ENCODE results near the gene MSMO1.

The MSMO1 gene

GRCh38 chr4:165381821-165382373 is 54.4 kb downstream of the MSMO1 start:
- TF ChIP-seq FOXM1 (IDR thresholded peaks at IDR 0.05; ENCODE audit: borderline replicate concordance, low read depth) (no peak), RAD21 (IDR thresholded peaks at IDR 0.05; ENCODE audit: low read depth) (no peak), TAF1 (IDR thresholded peaks at IDR 0.05; ENCODE audit: low read depth) (no peak), CREB1 (IDR thresholded peaks at IDR 0.05; ENCODE audit: low read depth) (no peak), EGR1 (IDR thresholded peaks at IDR 0.05) (no peak), ZBTB7A (IDR thresholded peaks at IDR 0.05; ENCODE audit: low read depth) (no peak), EP300 (IDR thresholded peaks at IDR 0.05; ENCODE audit: borderline replicate concordance) (no peak), YY1 (IDR thresholded peaks at IDR 0.05; ENCODE audit: low read depth) (no peak), TEAD4 (IDR thresholded peaks at IDR 0.05) (no peak), NFIC (IDR thresholded peaks at IDR 0.05) (no peak), CEBPB (IDR thresholded peaks at IDR 0.05) (no peak), TCF12 (IDR thresholded peaks at IDR 0.05; ENCODE audit: low read depth) (no peak)
- TF ChIP-seq, protein P1, sequence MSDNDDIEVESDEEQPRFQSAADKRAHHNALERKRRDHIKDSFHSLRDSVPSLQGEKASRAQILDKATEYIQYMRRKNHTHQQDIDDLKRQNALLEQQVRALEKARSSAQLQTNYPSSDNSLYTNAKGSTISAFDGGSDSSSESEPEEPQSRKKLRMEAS (IDR thresholded peaks at IDR 0.05) = no peak
- TF ChIP-seq, protein P2, sequence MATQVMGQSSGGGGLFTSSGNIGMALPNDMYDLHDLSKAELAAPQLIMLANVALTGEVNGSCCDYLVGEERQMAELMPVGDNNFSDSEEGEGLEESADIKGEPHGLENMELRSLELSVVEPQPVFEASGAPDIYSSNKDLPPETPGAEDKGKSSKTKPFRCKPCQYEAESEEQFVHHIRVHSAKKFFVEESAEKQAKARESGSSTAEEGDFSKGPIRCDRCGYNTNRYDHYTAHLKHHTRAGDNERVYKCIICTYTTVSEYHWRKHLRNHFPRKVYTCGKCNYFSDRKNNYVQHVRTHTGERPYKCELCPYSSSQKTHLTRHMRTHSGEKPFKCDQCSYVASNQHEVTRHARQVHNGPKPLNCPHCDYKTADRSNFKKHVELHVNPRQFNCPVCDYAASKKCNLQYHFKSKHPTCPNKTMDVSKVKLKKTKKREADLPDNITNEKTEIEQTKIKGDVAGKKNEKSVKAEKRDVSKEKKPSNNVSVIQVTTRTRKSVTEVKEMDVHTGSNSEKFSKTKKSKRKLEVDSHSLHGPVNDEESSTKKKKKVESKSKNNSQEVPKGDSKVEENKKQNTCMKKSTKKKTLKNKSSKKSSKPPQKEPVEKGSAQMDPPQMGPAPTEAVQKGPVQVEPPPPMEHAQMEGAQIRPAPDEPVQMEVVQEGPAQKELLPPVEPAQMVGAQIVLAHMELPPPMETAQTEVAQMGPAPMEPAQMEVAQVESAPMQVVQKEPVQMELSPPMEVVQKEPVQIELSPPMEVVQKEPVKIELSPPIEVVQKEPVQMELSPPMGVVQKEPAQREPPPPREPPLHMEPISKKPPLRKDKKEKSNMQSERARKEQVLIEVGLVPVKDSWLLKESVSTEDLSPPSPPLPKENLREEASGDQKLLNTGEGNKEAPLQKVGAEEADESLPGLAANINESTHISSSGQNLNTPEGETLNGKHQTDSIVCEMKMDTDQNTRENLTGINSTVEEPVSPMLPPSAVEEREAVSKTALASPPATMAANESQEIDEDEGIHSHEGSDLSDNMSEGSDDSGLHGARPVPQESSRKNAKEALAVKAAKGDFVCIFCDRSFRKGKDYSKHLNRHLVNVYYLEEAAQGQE (IDR thresholded peaks at IDR 0.05; ENCODE audit: low read depth) = no peak
- TF ChIP-seq, protein P3, sequence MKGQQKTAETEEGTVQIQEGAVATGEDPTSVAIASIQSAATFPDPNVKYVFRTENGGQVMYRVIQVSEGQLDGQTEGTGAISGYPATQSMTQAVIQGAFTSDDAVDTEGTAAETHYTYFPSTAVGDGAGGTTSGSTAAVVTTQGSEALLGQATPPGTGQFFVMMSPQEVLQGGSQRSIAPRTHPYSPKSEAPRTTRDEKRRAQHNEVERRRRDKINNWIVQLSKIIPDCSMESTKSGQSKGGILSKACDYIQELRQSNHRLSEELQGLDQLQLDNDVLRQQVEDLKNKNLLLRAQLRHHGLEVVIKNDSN (IDR thresholded peaks at IDR 0.05) = no peak

- TF ChIP-seq CEBPB (IDR thresholded peaks at IDR 0.05) (no peak), TAF1 (IDR thresholded peaks at IDR 0.05; ENCODE audit: low read depth) (no peak), TCF12 (IDR thresholded peaks at IDR 0.05; ENCODE audit: low read depth) (no peak), RAD21 (IDR thresholded peaks at IDR 0.05; ENCODE audit: low read depth) (no peak), FOXM1 (IDR thresholded peaks at IDR 0.05; ENCODE audit: borderline replicate concordance, low read depth) (no peak), CREB1 (IDR thresholded peaks at IDR 0.05; ENCODE audit: low read depth) (no peak), ZBTB7A (IDR thresholded peaks at IDR 0.05; ENCODE audit: low read depth) (no peak), EP300 (IDR thresholded peaks at IDR 0.05; ENCODE audit: borderline replicate concordance) (no peak), NFIC (IDR thresholded peaks at IDR 0.05) (no peak), YY1 (IDR thresholded peaks at IDR 0.05; ENCODE audit: low read depth) (no peak), TEAD4 (IDR thresholded peaks at IDR 0.05) (no peak)
- TF ChIP-seq, protein P2 (IDR thresholded peaks at IDR 0.05; ENCODE audit: low read depth) = no peak
- TF ChIP-seq, protein P1 (IDR thresholded peaks at IDR 0.05) = no peak
- TF ChIP-seq, protein P3 (IDR thresholded peaks at IDR 0.05) = no peak
Observed at GRCh38 chr4:165382640-165383039, 55.2 kb downstream of the MSMO1 start.

GRCh38 chr4:165383591-165384073 is 56.2 kb downstream of the MSMO1 start:
- TF ChIP-seq RAD21 (IDR thresholded peaks at IDR 0.05; ENCODE audit: low read depth) (no peak), FOXM1 (IDR thresholded peaks at IDR 0.05; ENCODE audit: borderline replicate concordance, low read depth) (no peak), EGR1 (IDR thresholded peaks at IDR 0.05) (no peak), CREB1 (IDR thresholded peaks at IDR 0.05; ENCODE audit: low read depth) (no peak), TCF12 (IDR thresholded peaks at IDR 0.05; ENCODE audit: low read depth) (no peak)

GRCh38 chr4:165384186-165384585 is 56.7 kb downstream of the MSMO1 start:
- TF ChIP-seq RAD21 (IDR thresholded peaks at IDR 0.05; ENCODE audit: low read depth) = no peak

DNA sequence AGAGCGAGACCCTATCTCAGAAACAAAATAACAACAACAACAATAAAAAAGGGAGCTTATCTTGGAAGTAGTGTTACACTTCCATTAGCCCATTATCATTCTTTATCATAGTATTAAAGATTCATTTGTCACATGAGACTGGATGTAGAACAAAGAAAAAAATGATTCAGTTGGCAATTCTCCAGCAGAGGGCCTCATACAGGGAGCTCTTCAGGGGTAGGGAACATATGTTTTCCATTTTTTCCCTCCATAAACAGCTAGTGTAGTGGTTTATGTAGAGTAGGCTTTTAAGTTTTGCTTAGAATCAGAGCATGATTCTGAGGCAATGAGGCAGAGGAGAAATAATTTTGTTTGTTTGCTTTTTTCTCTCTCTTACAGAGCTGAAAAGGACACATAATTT is 57.1 kb downstream of the MSMO1 start:
- TF ChIP-seq CREB1 (IDR thresholded peaks at IDR 0.05; ENCODE audit: low read depth) (no peak), NFIC (IDR thresholded peaks at IDR 0.05) (peak; percentile 42; the same call in 1 of the 2 replicates)

DNA sequence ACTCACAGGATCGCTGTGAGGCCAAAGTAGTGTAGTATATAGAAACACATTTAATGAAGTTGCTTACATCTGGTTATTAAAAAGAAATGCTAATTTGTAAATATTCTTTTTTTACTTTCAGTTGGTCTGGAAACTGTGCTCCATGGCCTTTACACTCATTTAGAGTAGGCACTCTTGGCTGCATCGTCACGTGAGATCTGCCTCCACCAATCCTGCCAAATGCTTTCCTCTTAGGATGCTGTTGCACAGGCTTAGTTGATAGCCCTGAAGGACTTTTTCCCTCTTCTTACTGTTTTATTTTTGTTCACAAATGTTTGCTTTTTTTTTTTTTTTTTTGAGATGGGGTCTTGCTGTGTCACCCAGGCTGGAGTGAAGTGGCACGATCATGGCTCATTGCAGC is 57.7 kb downstream of the MSMO1 start:
- TF ChIP-seq NFIC (IDR thresholded peaks at IDR 0.05) = no peak
- TF ChIP-seq EP300 (IDR thresholded peaks at IDR 0.05; ENCODE audit: borderline replicate concordance) = no peak
- TF ChIP-seq ZBTB7A (IDR thresholded peaks at IDR 0.05; ENCODE audit: low read depth) = no peak

- TF ChIP-seq FOXM1 (IDR thresholded peaks at IDR 0.05; ENCODE audit: borderline replicate concordance, low read depth) = no peak
- no peak for TF ChIP-seq NFIC (IDR thresholded peaks at IDR 0.05)
- TF ChIP-seq, protein P2 (IDR thresholded peaks at IDR 0.05; ENCODE audit: low read depth) = no peak
- TF ChIP-seq EGR1 (IDR thresholded peaks at IDR 0.05) = no peak
- no peak for TF ChIP-seq YY1 (IDR thresholded peaks at IDR 0.05; ENCODE audit: low read depth)
Observed at GRCh38 chr4:165386328-165386727, 58.9 kb downstream of the MSMO1 start.
